ENCODE measurements around the gene GPI. TPM values are rescaled to one million over a fixed set of nuclear protein-coding genes. Genes with fewer than 3 reads are reported as not detected.

GPI gene
- total and polyA plus RNA-seq, 9 of the 15 experiments (the other 6 are each of a cell fraction or from before 2014, with no cell fraction given) = 88.3 to 358 (median 122) TPM

DNA sequence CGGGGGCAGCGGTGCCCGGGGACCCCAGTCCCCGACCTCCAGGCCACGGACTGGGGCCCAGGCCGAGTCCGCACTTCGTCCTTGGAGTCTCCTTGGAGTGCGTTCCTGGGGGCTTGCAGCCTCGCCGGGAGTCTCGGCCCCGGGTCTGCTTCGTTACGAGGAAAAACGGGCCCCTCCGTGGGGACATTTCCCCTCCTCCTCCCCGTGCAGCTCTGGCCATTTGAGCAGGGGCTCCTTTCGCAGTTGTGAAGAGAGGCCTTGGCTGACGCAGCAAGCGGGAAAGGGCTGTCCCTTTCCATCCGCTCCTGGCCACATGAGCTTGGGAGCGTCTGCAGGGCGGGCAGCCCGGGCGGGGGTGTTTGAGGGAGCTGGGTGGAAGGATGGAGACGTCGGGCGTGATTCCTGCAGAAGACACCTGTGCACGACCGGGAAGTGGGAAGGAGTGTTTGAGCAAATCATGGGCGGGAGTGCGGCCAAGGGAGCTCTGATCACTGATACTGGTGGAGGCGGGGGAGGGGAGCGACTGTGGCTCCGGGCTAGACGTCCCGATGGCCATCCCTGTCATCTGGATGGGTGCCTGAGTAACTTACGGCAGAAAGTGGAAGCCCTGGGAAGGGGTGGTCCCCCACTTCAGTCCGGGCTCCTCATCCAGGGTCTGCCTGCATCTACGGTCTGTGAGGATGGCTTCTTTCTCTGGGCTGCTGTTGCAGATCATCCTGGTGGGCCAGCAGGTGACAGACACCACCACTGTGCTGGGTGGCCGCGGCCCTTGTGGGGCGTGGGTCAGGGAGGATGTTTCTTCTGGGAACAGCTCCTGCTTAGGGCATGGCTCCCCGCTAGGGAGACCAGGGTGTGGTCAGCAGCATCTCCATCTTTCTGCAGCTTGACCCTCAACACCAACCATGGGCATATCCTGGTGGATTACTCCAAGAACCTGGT is 736 bp downstream of the GPI start (continued):
- TF ChIP-seq MCM2 (IDR thresholded peaks at IDR 0.05; ENCODE audit: low read depth) (no peak), PHF8 (IDR thresholded peaks at IDR 0.05; ENCODE audit: borderline replicate concordance, low read length) (peak; percentile 11; the same call in 1 of the 2 replicates), CBX1 (IDR thresholded peaks at IDR 0.05; ENCODE audit: low read depth) (no peak; the same call in 1 of the 2 replicates), CEBPB (tag; IDR thresholded peaks at IDR 0.05) (no peak), PHF21A (IDR thresholded peaks at IDR 0.05; ENCODE audit: borderline replicate concordance, low read depth) (no peak), ZSCAN29 (IDR thresholded peaks at IDR 0.05) (no peak), ZNF224 (CRISPR knock-in tag; IDR thresholded peaks at IDR 0.05) (0 out of 2 replicates have a peak, but pooled peaks have one; percentile 45), NBN (IDR thresholded peaks at IDR 0.05; ENCODE audit: low read depth) (no peak), CC2D1A (IDR thresholded peaks at IDR 0.05) (no peak), NRF1 (conservative IDR thresholded peaks at IDR 0.05 in 1 of 2, IDR thresholded peaks at IDR 0.05 in 1 of 2) (no peak; a peak in 2 of 4 replicates), ZBTB7A (IDR thresholded peaks at IDR 0.05; ENCODE audit: borderline replicate concordance, control insufficient read depth, low read depth, low read length) (peak; percentile 11; the same call in 1 of the 2 replicates), BRCA1 (IDR thresholded peaks at IDR 0.05) (no peak), BRCA1 (CRISPR knock-in tag; IDR thresholded peaks at IDR 0.05) (0 out of 2 replicates have a peak, but pooled peaks have one; percentile 47), CEBPZ (IDR thresholded peaks at IDR 0.05; ENCODE audit: borderline replicate concordance, low read depth, low read length) (no peak), ARID3B (CRISPR knock-in tag; IDR thresholded peaks at IDR 0.05; ENCODE audit: borderline replicate concordance) (no peak), SMAD2 (IDR thresholded peaks at IDR 0.05; ENCODE audit: low read depth, low read length) (no peak), CREM (IDR thresholded peaks at IDR 0.05; ENCODE audit: low read depth) (no peak), LARP7 (IDR thresholded peaks at IDR 0.05) (no peak), FOXJ2 (tag; IDR thresholded peaks at IDR 0.05) (no peak), SMARCA4 (IDR thresholded peaks at IDR 0.05) (no peak), ELF2 (CRISPR knock-in tag; IDR thresholded peaks at IDR 0.05) (no peak), KLF1 (tag; IDR thresholded peaks at IDR 0.05) (no peak), ZNF41 (CRISPR knock-in tag; conservative IDR thresholded peaks at IDR 0.05) (no peak), RAD21 (CRISPR knock-in tag; conservative IDR thresholded peaks at IDR 0.05 in 1 of 2, IDR thresholded peaks at IDR 0.05 in 1 of 2) (no peak), ZNF24 (IDR thresholded peaks at IDR 0.05) (no peak), HLTF (IDR thresholded peaks at IDR 0.05) (0 out of 2 replicates have a peak, but pooled peaks have one; percentile 27), PTBP1 (IDR thresholded peaks at IDR 0.05; ENCODE audit: low read depth, low read length) (no peak)

Data from K562 (cell line).